GM23338 (cell line): ENCODE results near the gene EPHB1.

ENCODE experiments used
- CTCF ChIP-seq, 2 experiments: fragments of 200-600 bp in 1 of 2; sonication (generic) in 1 of 2; conservative IDR thresholded peaks; 2 replicates each; pipeline versions ENCODE4 v1.5.1 to v1.6.1; 2016 to 2017; ENCODE audit warnings: antibody characterized with exemption in 2 of 2, low read depth in 2 of 2, mild to moderate bottlenecking in 2 of 2, moderate library complexity in 1 of 2
- EZH2 ChIP-seq: fragments of 200-600 bp; sonication (generic); IDR thresholded peaks from one replicate; pipeline ENCODE4 v1.8.0; 2017; ENCODE audit warnings: antibody characterized with exemption, mild to moderate bottlenecking, low read depth; ENCODE audit not compliant: unreplicated experiment

GRCh38 chr3:134908271-134908670 lies 113.2 kb downstream of the EPHB1 start:
- no peak for TF ChIP-seq CTCF (conservative IDR thresholded peaks at IDR 0.05; ENCODE audit: low read depth in 2 of 2)
- TF ChIP-seq EZH2 = no peak
